ENCODE data around the gene BANP.
"Not testable (repeated sequence)": the region's sequence is repeated elsewhere in the genome, so short reads cannot be mapped to it uniquely, and the experiment has no call there.

- not testable (repeated sequence) for TF ChIP-seq GABPA (IDR thresholded peaks at IDR 0.05; ENCODE audit: borderline replicate concordance, insufficient read depth, low read length); CTCF (IDR thresholded peaks at IDR 0.05; ENCODE audit: control extremely low read depth in 1 of 3, insufficient read depth in 1 of 3, low read depth in 1 of 3, low read length in 3 of 3)
These were observed 94.1 kb downstream of the BANP start for GRCh38 chr16:88045361-88045760.
